GM21717 (cell line): ENCODE measurements around the gene ZMAT5.
A peak's percentile ranks its signal among the peaks of the same experiment; 100 is the strongest.

Experiments used
- ATAC-seq: cut with Tn5 transposase; IDR thresholded peaks from one replicate; pipeline ENCODE4 v1.9.1; 2021; ENCODE audit warnings: mild to moderate bottlenecking, moderate library complexity; ENCODE audit not compliant: unreplicated experiment

The ZMAT5 gene

DNA sequence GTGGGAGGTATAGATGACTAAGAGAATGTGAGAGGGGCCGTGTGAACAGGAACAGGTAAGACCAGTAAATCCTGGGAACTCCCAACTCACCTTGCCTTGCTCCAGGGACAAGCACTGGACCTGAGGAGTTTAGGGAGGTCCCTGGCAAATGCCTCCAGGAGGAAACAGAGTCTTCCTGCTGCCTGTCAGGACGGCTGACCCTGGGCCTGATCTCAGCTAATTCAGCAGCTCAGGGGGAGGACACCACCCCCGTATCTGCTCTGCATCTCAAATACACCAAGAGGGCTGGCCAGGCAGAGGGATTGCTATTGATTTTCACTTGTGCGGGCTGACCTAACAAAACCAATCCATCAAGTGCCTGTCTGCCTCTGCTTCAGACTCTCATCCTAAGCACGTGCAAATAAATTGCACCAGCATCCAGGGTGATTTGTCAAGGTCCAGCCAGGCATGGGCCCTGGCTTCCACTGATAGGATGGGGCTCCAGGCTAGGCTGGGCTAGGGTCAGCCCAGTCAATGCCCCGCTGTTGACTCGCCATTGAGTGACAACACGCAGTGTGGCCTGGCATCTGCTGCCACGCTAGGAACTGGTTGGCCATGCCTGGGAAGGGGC lies 20.7 kb upstream of the ZMAT5 start:
- ATAC-seq = no peak

DNA sequence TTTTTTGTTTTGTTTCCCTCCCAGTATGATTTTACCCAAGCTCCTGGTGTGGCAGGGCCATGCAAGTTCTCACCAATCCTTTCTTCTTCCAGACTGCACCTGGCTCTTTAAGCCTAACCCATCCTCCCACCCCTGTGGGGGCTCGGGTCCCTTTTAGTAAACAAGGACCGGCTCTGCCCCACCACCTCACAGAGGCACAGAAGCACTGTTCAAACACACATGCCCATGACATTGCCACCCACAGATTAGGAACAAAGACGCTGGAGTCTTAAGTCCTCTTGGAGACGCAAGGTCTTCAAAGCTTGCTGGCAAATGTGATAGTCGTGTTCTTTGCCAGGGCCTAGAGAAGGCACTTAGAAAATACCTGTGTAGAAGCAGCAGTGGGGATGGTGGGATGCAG lies 19.2 kb upstream of the ZMAT5 start:
- ATAC-seq = no peak

- no peak for ATAC-seq
These were observed 17.9 kb upstream of the ZMAT5 start for GRCh38 chr22:29784451-29785361.

DNA sequence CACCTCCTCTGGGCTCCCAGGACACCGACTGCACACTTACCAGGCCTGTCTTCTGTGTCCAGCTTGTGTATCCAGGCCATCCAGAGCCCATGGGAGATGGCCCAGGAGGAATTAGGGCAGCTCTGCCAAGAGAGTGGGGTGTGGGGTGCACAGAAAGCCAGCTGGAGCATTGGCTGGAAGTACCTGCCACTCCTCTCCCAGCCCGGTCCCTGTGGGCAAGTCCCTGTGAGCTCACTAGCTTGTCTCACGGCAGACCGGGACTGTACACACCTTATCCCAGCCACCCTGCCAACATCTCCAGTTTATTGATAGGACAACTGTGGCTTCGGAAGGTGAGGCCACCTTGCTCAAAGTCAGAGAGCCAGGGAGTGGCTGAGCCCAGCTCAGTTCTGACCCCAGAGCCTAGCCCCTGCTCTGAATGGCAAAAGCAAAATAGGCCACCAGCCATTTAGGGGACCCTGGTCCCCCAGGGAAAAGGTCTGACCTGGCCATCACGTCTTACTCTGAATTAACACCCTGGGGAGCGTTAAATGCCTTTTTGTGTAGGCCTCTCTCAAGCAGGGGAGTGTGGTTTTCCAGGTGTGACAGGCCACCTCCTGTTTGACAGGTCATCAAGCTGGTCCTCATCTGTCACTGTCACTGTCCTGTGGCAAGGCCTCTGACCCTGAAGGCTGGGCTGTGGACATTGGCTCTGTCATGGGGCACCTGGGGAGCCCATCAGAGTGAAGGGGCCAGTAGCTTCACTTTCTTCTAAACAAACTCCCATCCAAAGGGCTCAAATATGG lies 15.4 kb upstream of the ZMAT5 start:
- ATAC-seq = no peak

- no peak for ATAC-seq
These were observed 14.2 kb upstream of the ZMAT5 start for GRCh38 chr22:29780748-29781676.

DNA sequence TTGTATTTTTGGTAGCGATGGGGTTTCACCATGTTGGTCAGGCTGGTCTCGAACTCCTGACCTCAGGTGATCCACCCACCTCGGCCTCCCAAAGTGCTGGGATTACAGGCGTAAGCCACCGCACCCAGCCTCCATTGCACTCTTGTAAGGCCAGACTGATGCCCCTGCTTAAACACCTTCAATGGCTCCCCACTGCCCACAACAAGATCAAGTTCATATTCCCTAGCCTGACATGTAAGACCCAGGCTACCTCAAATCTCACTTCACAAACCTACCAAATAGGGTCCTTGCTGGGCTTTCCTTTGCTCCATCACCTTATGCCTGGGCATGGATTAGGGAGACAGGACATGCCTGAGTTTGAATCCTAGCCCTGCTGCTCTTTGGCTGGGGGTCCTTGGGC lies 13.4 kb upstream of the ZMAT5 start:
- no peak for ATAC-seq

DNA sequence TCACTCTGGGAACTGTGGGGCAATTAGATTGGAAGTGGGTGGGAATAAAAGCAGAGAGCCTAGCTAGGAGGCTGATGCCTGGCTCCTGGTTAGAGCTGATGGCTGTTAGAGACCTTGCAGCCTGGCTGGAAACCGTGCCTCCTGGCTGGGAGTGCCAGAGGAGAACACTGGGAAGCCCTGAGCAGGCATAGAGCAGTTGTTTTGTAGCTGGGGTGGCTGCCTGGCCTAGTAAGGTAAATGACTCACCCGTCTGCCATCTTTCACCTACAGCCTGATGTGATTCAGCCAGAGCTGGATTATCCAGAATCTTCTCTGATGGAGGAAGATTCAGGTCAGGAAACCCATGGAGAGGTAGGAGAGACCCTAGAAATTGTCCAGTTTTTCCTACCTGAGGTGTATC lies 6.4 kb upstream of the ZMAT5 start:
- no peak for ATAC-seq

DNA sequence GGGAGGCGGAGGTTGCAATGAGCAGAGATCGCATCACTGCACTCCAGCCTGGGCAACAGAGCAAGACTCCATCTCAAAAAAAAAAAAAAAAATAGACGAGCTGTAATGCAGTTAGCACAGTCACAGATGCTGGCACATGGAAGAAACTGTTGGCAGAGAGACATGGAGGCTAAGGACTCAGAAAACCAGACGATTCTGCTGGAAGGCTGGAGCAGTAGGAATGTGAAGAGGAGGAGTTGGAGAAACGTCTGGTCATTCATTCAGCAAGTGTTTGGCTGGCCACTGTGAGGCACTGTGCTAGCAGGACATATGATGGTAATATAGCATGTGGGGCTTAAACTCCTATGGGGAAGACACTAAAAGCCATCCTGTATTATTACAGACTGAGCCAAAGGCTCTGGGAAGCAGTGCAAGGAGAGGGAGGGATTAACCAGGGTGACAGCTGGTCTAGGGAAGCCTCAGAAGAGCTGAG lies 5.4 kb upstream of the ZMAT5 start:
- ATAC-seq = no peak

DNA sequence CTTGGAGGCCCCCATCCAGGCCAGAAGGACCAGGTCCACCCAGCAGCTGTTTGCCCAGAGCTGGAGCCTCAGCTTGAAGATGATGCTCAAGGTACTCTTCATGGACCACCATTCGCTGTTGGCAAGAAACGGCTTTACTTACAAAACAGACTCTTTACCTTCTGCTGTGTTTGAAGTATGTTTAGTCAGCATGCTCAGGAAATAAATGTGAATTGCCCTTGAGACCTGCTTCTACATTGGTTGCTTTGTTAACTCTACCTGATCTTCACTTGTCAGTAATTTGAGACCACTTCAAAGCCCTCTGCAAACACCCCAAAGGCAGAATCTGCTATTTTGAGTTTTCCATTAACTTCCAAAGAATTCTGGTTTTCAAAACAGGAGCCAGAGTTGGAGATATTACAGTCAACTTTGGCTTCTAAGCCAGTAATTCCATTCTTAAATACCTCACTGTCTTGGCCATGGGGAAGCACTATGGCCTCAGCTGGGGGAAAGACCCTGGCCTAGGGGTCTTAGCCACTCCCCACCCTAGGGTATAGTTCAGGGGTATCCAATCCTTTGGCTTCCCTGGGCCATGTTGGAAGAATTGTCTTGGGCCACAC lies 3.0 kb upstream of the ZMAT5 start:
- ATAC-seq = no peak

DNA sequence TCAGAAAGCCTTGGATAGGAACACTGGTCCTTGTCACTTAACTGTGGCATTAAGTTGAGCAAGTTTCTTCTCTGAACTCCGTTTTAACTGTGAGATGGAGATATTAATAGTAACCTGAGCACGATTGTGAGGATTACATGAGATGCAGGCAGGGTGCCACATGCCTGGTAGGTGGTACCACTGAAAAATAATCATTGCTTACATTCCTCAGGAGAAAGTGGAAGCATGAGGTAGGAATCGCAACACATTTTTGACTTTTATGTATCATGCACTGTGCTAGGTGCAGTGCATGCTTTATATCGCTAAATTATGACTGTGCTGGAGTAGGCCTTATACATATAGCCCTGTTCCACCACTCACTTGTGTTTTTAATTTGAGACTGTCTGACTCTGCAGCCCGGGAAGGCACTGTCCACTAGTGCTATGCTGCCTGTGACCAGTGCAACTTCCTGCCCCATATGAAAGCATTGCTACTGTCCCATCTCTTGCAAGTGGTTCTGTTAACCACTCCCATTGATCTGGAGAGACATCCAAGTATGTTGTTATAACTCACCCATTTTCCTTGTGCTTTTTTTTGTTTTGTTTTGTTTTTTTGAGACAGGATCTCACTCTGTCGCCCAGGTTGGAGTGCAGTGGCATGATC lies 1.4 kb upstream of the ZMAT5 start:
- ATAC-seq = no peak

DNA sequence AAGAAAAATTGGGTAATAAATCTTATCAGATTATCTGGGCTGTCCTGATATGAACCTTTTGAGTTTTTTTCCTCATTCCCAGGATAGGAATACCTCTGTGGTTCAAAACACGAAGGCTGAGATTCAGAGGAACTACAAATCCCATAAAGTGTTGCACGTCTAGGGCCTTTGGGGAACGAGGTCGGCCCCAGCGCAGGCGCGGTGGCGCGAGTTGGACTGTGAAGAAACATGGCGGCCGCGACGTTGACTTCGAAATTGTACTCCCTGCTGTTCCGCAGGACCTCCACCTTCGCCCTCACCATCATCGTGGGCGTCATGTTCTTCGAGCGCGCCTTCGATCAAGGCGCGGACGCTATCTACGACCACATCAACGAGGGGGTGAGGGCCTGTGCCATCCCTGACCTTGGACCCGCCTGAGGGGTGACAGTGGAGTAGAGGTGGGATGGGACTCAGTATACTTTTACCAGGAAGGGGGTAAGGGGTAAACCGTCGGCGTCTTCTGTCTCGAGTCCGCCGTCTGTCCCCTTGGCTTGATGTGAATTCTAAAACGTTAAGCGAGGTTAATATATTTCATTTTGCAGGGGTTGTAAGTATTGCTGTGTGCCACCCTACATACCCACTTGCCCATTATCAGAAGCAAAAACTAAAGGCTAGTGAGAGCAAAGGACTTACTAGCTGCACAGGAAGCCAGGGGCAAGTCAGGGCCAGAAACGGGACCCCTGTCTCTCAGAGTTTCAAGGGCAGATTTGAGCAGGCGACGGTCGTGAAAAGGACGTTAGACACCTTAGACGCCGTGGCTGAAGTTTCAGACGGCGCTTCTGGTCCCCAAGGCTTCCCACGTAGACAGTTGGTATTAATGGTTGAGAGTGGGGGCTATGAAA lies 604 bp upstream of the ZMAT5 start, which contains the start of gene UQCR10:
Gene UQCR10 (plus strand): TSS at position 199 of the 881 bp plus-strand sequence. CDS start 30 bp downstream, at position 229.
- peak; percentile 58 for ATAC-seq

DNA sequence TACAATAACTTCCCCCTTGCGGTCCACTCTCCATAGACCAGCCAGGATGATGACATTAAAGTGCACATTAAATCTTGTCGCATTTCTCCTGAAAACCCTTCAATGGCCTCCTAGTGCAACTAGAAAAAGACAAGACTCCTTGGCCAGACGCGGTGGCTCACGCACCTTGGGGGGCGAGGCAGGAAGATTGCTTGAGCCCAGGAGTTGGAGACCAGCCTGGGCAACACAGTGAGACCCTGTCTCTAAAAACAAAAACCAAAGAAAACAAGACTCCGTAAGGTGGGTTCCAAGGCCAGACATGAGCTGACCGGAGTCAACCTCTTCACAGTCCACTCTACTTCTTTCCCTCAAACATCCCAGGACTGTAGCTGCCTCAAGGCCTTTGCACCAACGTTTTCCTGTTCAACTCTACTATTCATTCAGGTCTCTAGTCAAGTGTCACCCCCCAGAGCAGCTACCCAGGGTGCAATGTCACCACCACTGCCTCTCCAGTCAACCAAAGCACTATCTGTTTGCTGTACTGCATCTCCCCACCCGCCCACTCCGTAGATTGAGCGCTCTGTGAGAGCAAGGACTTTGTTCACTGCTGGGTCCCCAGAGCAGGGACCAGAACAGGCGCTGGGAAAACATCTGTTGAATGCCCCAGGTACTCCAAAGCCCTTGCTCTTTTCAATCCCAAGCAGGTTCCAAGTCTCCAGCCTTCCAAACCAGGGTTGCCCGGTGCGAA lies 739 bp downstream of the ZMAT5 start:
- ATAC-seq = peak; percentile 28

- ATAC-seq = no peak
These were observed 4.5 kb downstream of the ZMAT5 start for GRCh38 chr22:29762263-29762662.

DNA sequence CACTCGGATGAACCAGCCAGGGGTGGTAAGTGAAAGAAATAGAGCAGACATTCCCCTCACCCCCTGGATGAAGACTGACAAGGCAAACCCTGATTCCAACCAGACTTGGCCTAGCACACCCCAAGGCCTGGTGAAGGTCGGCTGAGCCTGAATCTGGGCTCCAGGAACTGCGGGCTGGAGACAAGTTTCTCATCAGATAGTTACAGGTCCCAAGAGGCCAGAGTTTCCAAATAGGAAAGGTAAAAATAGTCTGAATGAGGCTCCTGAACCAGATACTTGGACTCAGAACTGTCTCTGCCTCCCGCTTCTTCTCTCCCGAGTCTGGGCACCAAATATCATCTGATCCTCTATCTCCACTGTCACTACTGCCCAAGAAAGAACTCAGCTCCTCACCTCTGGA lies 7.8 kb downstream of the ZMAT5 start:
- ATAC-seq = no peak

GRCh38 chr22:29758068-29758622 lies 8.7 kb downstream of the ZMAT5 start:
- ATAC-seq = no peak

GRCh38 chr22:29757096-29757495 lies 9.7 kb downstream of the ZMAT5 start:
- no peak for ATAC-seq

DNA sequence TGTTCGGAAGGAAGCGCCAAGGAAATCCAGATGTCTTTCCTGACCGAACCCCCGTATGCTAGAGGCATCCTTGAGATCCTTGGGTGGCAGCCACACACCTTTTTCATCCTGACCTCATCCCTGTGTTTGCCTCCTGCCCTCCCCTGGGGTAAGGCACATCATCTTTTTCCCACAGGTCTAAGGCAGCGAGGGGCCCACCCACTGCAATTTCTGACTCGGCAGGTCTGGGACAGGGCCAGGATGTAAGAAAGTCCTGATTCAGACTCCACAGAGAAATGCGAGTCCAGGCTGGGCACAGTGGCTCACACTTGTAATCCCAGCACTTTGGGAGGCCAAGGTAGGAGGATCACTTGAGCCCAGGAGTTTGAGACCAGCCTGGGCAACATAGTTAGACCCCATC lies 10.5 kb downstream of the ZMAT5 start:
- no peak for ATAC-seq
